Jurkat, Clone E6-1 (cell line): ENCODE measurements around the gene KIF6.
"Not testable (repeated sequence)": the region's sequence is repeated elsewhere in the genome, so short reads cannot be mapped to it uniquely, and the experiment has no call there.

Experiments
- DNase-seq: peaks from one replicate; pipeline ENCODE4 v3.0.0-alpha.2; 2011; ENCODE audit warnings: low read depth, low spot score
- H3K4me3 ChIP-seq: 2 replicates; pipeline ENCODE4 v1.5.1; 2011; ENCODE audit warnings: mild to moderate bottlenecking, low read length, control low read depth, moderate library complexity

Gene KIF6

GRCh38 chr6:39520411-39520810 is 204.8 kb downstream of the KIF6 start:
- no peak overlapping the region; the same call in 1 of the 2 replicates for H3K4me3 ChIP-seq
- peak; percentile 77 for DNase-seq

GRCh38 chr6:39518221-39518620 is 207.0 kb downstream of the KIF6 start:
- no peak for DNase-seq

GRCh38 chr6:39517756-39518155 is 207.5 kb downstream of the KIF6 start:
- DNase-seq, result no peak
- no peak overlapping the region for H3K4me3 ChIP-seq

More at GRCh38 chr6:39518221-39518620, 207.0 kb downstream of the KIF6 start:
- H3K4me3 ChIP-seq, result no peak overlapping the region

DNA sequence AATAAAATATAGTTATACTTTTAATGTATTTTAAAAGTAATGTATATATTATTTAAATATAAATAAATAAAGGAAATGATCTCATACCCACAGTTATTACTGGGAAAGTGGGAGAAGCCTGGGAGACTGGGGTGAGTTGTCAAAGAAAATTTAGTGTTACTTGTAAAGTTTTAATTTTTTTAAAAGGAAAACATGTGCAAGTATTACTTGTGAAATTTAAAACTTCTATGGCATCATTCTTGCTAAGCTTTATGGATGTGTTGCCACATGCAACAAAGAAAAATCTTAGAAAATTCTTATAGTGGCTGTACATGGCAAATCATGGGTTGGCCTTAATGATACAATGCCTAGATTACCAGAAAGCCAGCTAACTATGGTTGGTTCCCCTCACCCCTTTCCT is 208.7 kb downstream of the KIF6 start:
- DNase-seq, result no peak
- no peak overlapping the region for H3K4me3 ChIP-seq

- no peak for DNase-seq
- no peak overlapping the region for H3K4me3 ChIP-seq
Measured at GRCh38 chr6:39515471-39515870, 209.7 kb downstream of the KIF6 start.

GRCh38 chr6:39515006-39515405 is 210.2 kb downstream of the KIF6 start:
- H3K4me3 ChIP-seq, result no peak overlapping the region
- no peak for DNase-seq

GRCh38 chr6:39509831-39510230 is 215.4 kb downstream of the KIF6 start:
- H3K4me3 ChIP-seq, DNase-seq: not testable (repeated sequence)

DNA sequence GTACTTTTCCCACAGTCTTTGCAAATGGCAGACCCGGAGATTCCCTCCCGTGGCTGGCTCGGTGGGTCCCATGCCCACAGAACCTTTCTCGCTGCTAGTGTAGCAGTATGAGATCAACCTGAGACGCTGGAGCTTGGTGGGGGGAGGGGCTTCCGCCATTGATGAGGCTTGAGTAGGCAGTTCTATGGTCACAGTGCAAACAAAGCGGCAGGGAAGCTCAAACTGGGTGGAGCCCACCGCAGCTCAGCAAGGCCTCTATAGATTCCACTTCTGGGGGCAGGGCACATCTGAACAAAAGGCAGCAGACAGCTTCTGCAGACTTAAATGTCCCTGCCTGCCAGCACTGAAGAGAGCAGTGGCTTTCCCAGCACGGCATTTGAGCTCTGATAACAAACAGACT is 216.7 kb downstream of the KIF6 start:
- no peak overlapping the region for H3K4me3 ChIP-seq
- DNase-seq, result no peak

DNA sequence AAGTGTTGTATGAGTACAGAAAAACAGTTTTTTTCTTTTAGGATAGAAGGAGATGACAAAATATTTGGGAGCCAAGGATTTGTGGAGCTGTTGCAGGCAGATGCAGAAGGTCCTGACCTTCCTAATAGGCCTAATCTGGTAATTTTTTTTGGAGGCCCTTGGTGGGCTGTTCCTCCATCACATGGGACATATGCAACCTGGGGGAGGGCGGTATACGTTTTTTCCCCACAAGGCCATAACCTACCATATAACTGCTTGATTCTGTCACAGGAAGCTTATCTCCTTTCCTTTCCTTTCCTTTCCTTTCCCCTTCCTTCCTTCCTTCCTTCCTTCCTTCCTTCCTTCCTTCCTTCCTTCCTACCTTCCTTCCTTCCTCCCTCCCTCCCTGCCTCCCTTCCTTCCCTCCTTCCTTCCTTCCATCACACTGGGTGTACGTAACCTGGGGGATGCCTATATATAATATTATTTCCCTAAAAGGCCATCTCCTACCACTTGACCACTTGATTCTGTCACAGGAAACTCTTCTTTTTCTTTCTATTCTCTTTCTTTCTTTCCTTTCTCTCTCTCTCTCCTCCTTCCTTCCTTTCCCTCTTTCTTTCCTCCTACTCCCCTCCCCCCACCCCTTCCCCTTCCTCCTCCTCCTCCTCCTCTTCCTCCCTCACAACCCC is 217.7 kb downstream of the KIF6 start:
- no peak for DNase-seq
- no peak overlapping the region for H3K4me3 ChIP-seq

GRCh38 chr6:39502362-39502955 is 222.7 kb downstream of the KIF6 start:
- DNase-seq, H3K4me3 ChIP-seq: not testable (repeated sequence)

- H3K4me3 ChIP-seq, result no peak overlapping the region
- DNase-seq, result no peak
Measured at GRCh38 chr6:39499053-39499452, 226.2 kb downstream of the KIF6 start.

DNA sequence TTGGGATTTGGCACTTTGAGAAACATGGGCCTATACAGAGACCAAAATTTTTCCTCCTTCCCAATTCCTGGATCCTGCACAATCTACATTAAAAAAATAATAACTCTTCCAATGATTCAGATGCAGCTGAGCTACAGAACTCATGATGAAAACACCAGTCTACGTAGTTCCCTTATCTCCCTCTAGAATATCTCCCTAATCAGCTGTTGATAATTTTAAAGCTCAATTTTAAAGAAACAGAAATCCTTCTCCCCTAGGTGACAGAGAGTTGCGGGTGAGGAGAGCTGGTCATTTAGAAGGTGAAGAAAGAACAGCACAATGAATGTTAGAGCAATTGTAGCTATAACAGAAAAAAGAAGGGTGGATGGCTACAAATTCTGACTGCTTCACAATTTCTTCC is 227.1 kb downstream of the KIF6 start:
- DNase-seq, result no peak
- H3K4me3 ChIP-seq, result no peak overlapping the region

DNA sequence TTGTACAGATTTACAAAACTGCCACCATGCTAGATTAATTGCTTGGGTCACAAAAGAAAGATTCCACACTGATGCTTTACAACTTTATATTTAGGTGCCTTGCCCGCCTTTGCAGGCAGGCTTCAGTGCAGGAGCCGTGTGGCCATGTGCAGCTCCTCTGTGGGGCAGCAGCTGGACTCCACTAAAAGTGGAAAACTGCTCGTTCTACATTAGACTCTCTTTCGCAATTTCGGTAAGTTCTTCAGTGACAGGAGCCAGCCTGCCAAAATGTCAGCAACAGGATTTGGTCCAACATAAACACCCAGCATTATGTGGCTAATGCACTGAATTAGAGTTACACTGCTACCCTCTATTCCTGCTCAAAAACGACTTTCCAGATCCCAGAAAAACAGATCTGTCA is 228.3 kb downstream of the KIF6 start:
- no peak overlapping the region for H3K4me3 ChIP-seq
- no peak for DNase-seq

DNA sequence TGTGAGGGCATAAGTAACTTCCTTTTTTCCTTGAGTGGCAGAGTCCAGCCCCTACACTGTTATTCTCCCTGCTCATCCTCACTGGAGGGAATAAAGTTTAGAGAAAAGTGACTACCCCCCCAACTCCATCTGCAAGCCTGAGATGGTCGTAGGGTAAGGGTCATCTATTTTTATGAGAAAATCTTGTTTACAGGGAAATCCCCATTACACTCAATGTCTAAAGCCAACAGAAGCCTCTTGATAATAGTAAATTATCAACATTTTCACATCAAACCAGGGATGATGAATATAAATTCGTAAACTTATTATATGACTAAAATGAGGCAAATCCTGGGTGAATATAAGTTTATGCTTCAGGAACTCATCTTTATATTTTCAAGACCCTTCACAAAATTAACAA is 228.8 kb downstream of the KIF6 start:
- DNase-seq, result no peak
- H3K4me3 ChIP-seq, result no peak overlapping the region

DNA sequence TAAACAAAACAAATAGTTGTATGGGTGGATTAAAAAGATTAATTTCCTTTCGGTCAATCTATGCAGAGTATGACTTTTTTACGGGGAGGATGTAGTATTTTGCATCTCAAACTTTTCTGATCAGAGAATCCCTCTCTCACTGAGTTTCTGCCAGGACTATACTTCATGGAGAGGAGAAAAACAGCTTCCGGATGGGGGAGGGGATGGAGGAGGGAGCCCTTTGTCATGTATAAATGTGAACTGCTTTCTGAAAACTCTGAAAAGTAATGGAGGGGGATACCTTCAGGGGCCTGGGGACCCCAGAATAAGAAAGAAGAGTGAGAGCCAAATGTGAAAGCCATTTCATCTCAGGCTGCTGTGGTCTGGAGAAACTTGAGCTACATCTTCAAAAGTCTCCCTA is 229.6 kb downstream of the KIF6 start:
- DNase-seq, result no peak
- H3K4me3 ChIP-seq, result no peak overlapping the region

DNA sequence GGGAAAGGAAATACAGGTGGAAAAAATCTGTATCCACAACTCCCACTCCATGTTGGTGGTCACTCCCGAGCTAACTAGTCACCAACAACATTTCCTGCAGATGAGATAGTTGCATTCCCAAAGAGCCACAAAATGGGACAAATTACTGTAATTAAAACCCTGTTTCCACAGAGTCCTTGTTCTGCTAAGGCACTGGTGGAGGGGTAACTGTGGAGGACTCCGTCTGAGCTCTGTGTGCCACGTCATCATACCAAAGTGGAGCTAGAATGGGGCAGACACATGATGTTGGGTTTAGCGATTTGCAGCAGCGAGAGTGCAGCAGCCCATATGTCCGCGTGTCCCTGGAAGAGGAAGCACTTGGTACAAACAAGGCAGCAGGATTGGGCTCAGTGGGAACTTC is 230.2 kb downstream of the KIF6 start:
- no peak for DNase-seq

DNA sequence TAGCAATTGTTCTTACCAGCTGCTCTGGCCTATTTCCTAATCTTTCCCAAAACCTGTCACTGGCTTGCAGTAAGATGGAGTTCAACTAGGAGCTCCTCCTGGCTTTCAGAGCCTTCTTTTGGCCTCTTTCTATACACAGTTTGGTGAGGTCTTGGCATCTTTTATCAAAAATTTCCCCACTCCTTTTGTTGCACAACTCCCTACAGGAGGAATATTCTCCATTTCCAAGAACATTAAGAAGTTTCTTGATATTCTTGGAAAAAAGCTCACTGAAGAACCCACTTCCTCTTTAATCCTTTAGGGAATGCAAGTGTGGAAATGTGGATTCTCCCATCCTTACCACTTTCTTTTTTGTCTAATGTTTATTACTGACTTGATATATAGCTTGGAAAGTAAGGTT is 231.4 kb downstream of the KIF6 start:
- H3K4me3 ChIP-seq, result no peak overlapping the region
- DNase-seq, result no peak

More for the DNA sequence above, 230.2 kb downstream of the KIF6 start:
- no peak overlapping the region for H3K4me3 ChIP-seq

DNA sequence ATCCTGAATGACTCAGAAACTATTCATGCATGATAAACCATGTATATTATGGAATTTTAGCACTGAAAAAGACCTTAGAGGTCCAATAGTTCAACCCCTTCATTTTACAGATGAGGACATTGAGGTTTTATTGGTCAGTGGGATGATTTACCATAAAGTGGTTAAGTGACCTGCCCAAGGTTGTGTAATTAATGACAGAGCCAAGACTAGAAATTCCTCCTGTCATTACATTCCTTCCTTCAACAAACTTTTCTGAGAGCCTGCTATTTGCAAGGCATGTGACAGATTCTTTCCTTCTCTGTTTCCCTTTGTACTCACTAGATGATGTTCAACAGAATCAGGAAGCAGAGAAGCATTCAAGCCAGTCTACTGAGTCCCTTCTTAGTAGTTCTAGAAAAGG is 232.0 kb downstream of the KIF6 start:
- no peak overlapping the region for H3K4me3 ChIP-seq
- DNase-seq, result no peak

- no peak overlapping the region for H3K4me3 ChIP-seq
Measured at GRCh38 chr6:39490108-39490507, 235.1 kb downstream of the KIF6 start.

DNA sequence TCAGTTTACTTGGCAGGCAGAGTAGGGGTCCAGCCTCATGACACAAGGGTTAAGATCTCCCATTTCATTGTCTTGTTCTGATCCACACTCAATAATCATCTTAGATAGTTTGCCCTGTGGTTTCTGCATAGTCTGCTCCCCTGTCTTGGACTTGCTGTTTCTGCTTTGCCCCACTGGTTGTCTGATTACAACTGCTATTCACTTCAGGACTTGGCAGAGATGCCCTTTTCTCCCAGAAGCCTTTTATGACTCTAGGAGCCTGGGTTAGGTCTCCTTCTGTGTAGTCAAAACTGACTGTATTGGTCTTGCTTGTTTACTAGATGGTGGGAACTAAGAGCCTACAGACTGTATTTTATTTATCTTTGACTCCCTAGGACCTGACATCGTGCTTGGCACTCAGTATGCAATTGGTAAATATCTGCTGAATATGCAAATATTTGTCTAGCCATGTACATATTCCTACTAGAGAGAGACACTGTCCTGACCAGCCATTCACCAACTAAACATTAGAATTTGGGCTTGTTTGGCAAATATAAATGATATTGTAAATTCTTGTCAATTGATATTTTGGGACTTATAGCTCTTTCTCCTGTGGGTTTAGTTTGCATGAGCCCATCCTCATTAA is 236.8 kb downstream of the KIF6 start:
- H3K4me3 ChIP-seq, result no peak overlapping the region
- no peak for DNase-seq

More at GRCh38 chr6:39490108-39490507, 235.1 kb downstream of the KIF6 start:
- DNase-seq, result no peak

DNA sequence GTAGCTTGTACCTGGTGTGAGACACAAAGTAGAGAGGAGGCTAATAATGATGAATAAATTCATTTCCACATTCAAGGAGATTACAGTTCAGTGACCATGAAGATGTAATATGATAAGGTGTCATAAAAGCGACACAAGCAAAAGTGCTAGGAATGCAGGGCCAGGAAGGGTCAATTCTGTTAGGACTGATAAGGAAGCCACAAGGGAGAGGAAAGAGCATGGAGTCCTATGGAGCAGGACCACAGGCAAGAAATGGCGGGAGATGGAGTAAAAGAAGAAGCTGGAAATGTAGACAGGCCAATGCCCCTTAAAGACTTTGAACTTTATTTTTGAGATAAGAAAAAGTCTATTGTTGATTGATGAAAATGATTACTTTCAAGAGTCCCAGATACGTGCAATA is 240.9 kb downstream of the KIF6 start:
- H3K4me3 ChIP-seq, result no peak overlapping the region
- no peak for DNase-seq
